Activated naive CD8-positive, alpha-beta T cell (primary cell): Measurements from ENCODE around the gene SARDH.

Source experiments
- H3K27ac Mint-ChIP-seq: one replicate; pipeline ENCODE4 v1.8.0; 2021; ENCODE audit warnings: mixed read lengths
- H3K27me3 Mint-ChIP-seq: one replicate; pipeline ENCODE4 v1.8.0; 2021; ENCODE audit warnings: mixed read lengths
- H3K36me3 Mint-ChIP-seq: one replicate; pipeline ENCODE4 v1.8.0; 2021; ENCODE audit warnings: mixed read lengths
- H3K4me1 Mint-ChIP-seq: one replicate; pipeline ENCODE4 v1.8.0; 2021; ENCODE audit warnings: low read depth, mixed read lengths
- H3K4me3 Mint-ChIP-seq: one replicate; pipeline ENCODE4 v1.8.0; 2021; ENCODE audit warnings: mild to moderate bottlenecking, mixed read lengths
- H3K9me3 Mint-ChIP-seq: one replicate; pipeline ENCODE4 v1.8.0; 2021; ENCODE audit warnings: low read depth, mixed read lengths

Gene SARDH

GRCh38 chr9:133735415-133735775, 2.8 kb downstream of the SARDH start:
- Mint-ChIP-seq H3K4me1 (peaks cover 9% of the 10 kb centered on the region), H3K4me3 (no peak overlapping the region), H3K27me3 (no peaks in the 10 kb centered on the region), H3K27ac (no peak overlapping the region), H3K36me3 (no peaks in the 10 kb centered on the region), H3K9me3 (no peaks in the 10 kb centered on the region)

- Mint-ChIP-seq H3K36me3 (no peaks in the 10 kb centered on the region), H3K9me3 (no peaks in the 10 kb centered on the region), H3K4me3 (no peak overlapping the region), H3K4me1 (peaks cover 9% of the 10 kb centered on the region), H3K27ac (no peak overlapping the region), H3K27me3 (no peaks in the 10 kb centered on the region)
These were observed 3.4 kb downstream of the SARDH start for GRCh38 chr9:133734590-133735414.

DNA sequence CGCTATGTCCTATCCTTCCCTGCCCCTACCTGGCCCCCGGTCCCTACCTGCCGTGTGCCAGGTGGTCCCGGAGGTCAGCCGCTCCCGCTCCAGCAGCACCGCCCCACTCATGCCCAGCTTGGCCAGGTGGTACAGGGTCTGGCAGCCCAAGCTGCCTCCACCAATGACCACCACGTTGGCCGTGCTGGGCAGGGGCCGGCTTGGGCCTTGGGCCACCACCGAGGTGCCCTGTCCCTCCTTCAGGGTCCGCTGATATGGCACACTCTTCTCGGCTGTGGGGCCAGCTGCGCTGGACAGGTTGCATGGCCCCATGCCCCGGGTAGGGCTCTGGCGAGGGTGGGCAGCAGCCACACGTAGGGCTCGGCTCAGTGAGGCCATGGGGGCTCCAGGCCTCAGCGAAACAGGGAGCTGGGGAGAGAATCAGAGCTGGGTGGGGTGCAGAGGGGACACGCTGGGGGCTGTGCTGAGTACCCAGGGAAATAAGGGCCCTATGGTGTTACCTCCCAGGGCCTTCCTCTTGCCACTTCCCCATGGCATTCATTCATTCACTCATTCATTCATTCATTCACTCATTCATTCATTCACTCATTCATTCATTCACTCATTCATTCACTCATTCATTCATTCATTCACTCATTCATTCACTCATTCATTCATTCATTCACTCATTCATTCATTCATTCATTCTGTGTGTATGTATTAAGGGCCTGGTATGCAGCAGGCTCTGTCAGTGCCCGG, 4.2 kb downstream of the SARDH start:
- H3K27ac Mint-ChIP-seq = no peak overlapping the region
- peaks cover 6% of the 10 kb centered on the region for H3K4me1 Mint-ChIP-seq
- H3K4me3 Mint-ChIP-seq = no peak overlapping the region
- no peaks in the 10 kb centered on the region for H3K9me3 Mint-ChIP-seq
- H3K36me3 Mint-ChIP-seq = no peaks in the 10 kb centered on the region
- H3K27me3 Mint-ChIP-seq = no peaks in the 10 kb centered on the region

DNA sequence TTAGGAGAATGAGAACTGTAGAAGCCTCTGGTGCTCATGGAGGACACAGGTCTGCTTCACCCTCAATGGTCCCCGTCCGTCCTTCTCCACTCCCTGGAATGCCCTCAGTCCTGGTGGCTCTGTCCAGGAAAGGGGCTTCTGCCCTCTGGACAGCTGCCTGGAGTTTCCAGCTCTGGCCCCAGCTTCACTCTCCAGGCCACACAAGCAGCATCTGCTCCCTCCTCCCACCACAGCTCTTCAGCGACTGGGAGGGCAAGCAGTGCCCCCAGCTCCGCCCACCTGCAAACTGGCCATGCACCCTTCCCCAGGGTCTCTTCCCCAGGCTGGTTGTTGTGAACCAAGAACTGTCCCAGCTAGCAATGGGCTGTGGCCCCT, 4.7 kb downstream of the SARDH start:
- Mint-ChIP-seq H3K4me3 (no peak overlapping the region), H3K36me3 (no peaks in the 10 kb centered on the region), H3K27ac (no peak overlapping the region), H3K9me3 (no peaks in the 10 kb centered on the region), H3K4me1 (peaks cover 5% of the 10 kb centered on the region), H3K27me3 (no peaks in the 10 kb centered on the region)

- no peaks in the 10 kb centered on the region for H3K27me3 Mint-ChIP-seq
- H3K9me3 Mint-ChIP-seq = no peaks in the 10 kb centered on the region
- H3K27ac Mint-ChIP-seq = no peak overlapping the region
- peaks cover 3% of the 10 kb centered on the region for H3K4me1 Mint-ChIP-seq
- H3K36me3 Mint-ChIP-seq = no peaks in the 10 kb centered on the region
- H3K4me3 Mint-ChIP-seq = no peak overlapping the region
These were observed 5.3 kb downstream of the SARDH start for GRCh38 chr9:133732639-133733408.

- Mint-ChIP-seq H3K36me3 (no peaks in the 10 kb centered on the region), H3K4me1 (peaks cover 1% of the 10 kb centered on the region), H3K27ac (no peak overlapping the region), H3K9me3 (no peaks in the 10 kb centered on the region), H3K4me3 (no peak overlapping the region), H3K27me3 (no peaks in the 10 kb centered on the region)
These were observed 6.1 kb downstream of the SARDH start for GRCh38 chr9:133731876-133732638.

DNA sequence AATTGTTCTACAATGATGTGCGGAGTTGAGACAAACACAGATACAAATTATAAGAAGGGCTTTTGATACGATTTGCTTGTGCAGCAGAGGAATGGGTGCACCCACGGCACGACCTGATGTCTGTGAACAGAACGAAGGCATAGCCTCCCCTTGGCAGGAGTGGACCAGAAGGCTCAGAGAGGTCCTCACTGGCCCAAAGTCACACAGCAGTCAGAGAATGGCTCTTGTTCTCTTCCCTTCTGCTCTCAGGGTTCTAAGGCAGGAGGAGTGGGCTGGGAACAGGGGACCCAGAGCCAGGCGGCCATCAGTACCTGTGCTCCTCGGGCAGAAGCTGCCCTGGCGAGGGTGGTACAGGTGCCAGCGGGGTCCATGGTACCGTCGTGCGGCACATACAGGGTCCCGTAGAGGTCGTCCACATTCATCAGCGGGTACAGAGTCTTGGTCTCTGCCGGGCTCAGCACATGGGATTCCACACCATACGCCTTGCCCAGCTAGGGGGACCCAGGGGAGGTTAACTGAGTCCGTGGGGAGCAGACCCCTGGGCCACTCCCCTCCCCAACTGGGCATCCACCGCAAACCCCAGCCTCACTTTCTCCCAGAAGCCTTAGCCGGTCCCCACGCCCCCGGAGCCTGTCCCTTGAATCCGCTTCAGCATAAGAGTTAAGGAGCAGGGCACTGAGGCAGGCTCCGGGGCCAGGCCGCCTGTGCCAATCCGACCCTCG, 7.0 kb downstream of the SARDH start:
- Mint-ChIP-seq H3K27me3 (no peaks in the 10 kb centered on the region), H3K36me3 (no peaks in the 10 kb centered on the region), H3K27ac (no peak overlapping the region), H3K9me3 (no peaks in the 10 kb centered on the region), H3K4me3 (no peak overlapping the region), H3K4me1 (peaks cover 8% of the 10 kb centered on the region)

DNA sequence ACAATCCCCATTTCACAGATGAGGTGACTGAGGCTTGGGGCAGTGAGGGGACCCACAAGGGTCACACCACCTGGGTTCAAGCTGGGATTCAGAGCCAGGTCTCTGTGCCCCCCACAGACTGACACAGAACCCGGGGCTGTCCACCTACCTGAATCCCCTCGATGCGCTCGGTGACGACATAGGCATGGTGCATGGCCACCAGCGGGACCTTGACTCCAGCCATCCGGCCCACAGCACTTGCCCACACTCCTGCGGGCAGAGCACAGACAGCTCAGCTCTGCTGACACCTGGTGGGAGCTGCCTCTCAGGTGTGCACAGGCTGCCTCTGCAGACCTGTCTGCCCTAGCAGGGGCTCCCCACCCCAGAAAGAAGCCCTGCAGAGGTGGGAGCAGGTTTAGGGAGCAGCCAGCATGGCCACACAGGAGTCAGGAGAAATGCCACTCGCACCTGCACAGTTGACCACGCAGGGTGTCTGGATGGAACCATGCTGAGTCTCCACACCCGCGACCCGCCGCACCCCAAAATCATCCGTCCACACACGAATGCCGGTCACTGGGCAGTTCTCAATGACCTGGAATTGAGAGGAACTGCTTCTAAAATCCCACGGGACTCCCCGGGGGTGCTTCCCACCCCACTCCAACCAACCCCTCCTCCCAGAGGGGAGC, 8.4 kb downstream of the SARDH start:
- Mint-ChIP-seq H3K36me3 (no peaks in the 10 kb centered on the region), H3K4me1 (peaks cover 7% of the 10 kb centered on the region), H3K27ac (no peak overlapping the region), H3K4me3 (no peak overlapping the region), H3K27me3 (peaks cover 2% of the 10 kb centered on the region), H3K9me3 (no peaks in the 10 kb centered on the region)

GRCh38 chr9:133728856-133729616, 9.1 kb downstream of the SARDH start:
- H3K36me3 Mint-ChIP-seq = no peaks in the 10 kb centered on the region
- H3K27me3 Mint-ChIP-seq = peaks cover 2% of the 10 kb centered on the region
- H3K27ac Mint-ChIP-seq = no peak overlapping the region
- no peaks in the 10 kb centered on the region for H3K9me3 Mint-ChIP-seq
- H3K4me3 Mint-ChIP-seq = no peak overlapping the region
- H3K4me1 Mint-ChIP-seq = peaks cover 7% of the 10 kb centered on the region

GRCh38 chr9:133727876-133728441, 10.2 kb downstream of the SARDH start:
- H3K4me1 Mint-ChIP-seq = peaks cover 7% of the 10 kb centered on the region
- H3K4me3 Mint-ChIP-seq = no peak overlapping the region
- H3K27me3 Mint-ChIP-seq = peaks cover 2% of the 10 kb centered on the region
- no peak overlapping the region for H3K27ac Mint-ChIP-seq
- no peaks in the 10 kb centered on the region for H3K9me3 Mint-ChIP-seq
- H3K36me3 Mint-ChIP-seq = no peaks in the 10 kb centered on the region

DNA sequence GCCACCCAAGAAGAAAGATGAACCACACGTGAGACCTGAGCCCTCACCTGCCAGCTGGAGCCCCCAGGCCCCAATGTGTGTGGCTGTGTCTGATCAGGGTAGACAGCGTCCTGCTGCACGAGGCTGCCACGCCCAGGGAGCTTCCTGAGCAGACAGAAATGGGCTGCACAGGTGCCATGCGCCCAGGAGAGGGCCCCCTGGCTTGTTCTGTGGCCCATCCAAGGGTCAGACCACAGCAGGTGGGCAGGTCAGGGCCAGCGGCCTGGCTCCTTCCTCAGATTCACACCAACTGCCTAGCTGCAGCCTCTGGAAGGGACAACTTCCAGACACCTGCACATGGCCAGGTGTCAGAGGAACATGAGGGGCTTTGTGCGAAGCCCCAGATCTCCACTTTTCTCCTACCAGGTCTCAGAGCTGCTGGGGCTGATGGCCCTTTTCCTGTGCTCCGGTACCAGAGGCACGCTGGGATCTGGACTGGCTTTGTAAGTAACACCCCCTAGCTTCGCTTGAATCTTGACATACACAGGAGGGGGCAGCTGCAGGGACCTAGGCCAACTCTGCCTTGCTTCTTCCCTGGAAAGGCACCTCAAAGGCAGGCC, 10.8 kb downstream of the SARDH start:
- no peak overlapping the region for H3K4me3 Mint-ChIP-seq
- H3K27me3 Mint-ChIP-seq = peaks cover 2% of the 10 kb centered on the region
- peaks cover 7% of the 10 kb centered on the region for H3K4me1 Mint-ChIP-seq
- no peaks in the 10 kb centered on the region for H3K9me3 Mint-ChIP-seq
- H3K36me3 Mint-ChIP-seq = no peaks in the 10 kb centered on the region
- H3K27ac Mint-ChIP-seq = no peak overlapping the region

- Mint-ChIP-seq H3K36me3 (no peaks in the 10 kb centered on the region), H3K4me1 (peaks cover 7% of the 10 kb centered on the region), H3K27ac (no peak overlapping the region), H3K27me3 (peaks cover 2% of the 10 kb centered on the region), H3K4me3 (no peak overlapping the region), H3K9me3 (no peaks in the 10 kb centered on the region)
These were observed 11.5 kb downstream of the SARDH start for GRCh38 chr9:133726401-133727276.
